Neural cell (in vitro differentiated cells): ENCODE measurements around the gene USP10. TPM values are rescaled to one million over a fixed set of nuclear protein-coding genes. Genes with fewer than 3 reads are reported as not detected.

ENCODE experiments used
- H2AFZ ChIP-seq: fragments of 200-600, 300-800 bp; sonication (generic), shearing (Covaris generic); 2 replicates; pipeline ENCODE4 v1.6.0; 2014; ENCODE audit warnings: low read depth, mild to moderate bottlenecking, antibody characterized with exemption, low read length, moderate library complexity
- H3F3A ChIP-seq: fragments of 200-600 bp; shearing (Covaris generic); 2 replicates; pipeline ENCODE4 v1.6.1; 2016; ENCODE audit warnings: mild to moderate bottlenecking, moderate library complexity, mixed read lengths, antibody characterized with exemption, low read length; ENCODE audit not compliant: insufficient read depth, poor library complexity, severe bottlenecking
- H3K27ac ChIP-seq: fragments of 200-600, 300-800 bp; sonication (generic), shearing (Covaris generic); 2 replicates; pipeline ENCODE4 v1.5.1; 2014; ENCODE audit warnings: mild to moderate bottlenecking, low read length, moderate library complexity
- H3K27me3 ChIP-seq: fragments of 300-800, 200-600 bp; sonication (generic), shearing (Covaris generic); 2 replicates; pipeline ENCODE4 v1.6.0; 2014; ENCODE audit warnings: mild to moderate bottlenecking, low read depth, low read length, moderate library complexity; ENCODE audit not compliant: insufficient read depth
- H3K36me3 ChIP-seq: fragments of 300-800, 200-600 bp; sonication (generic), shearing (Covaris generic); 2 replicates; pipeline ENCODE4 v1.5.1; 2014; ENCODE audit warnings: mild to moderate bottlenecking, antibody characterized with exemption, low read length, moderate library complexity; ENCODE audit not compliant: insufficient read depth
- H3K4me2 ChIP-seq: fragments of 300-800, 200-600 bp; sonication (generic), shearing (Covaris generic); 2 replicates; pipeline ENCODE4 v1.6.0; 2014; ENCODE audit warnings: mild to moderate bottlenecking, low read length
- H3K4me3 ChIP-seq: fragments of 300-800, 200-600 bp; sonication (generic), shearing (Covaris generic); 2 replicates; pipeline ENCODE4 v1.5.1; 2014; ENCODE audit warnings: mild to moderate bottlenecking, low read length, moderate library complexity
- H3K79me2 ChIP-seq: fragments of 200-600 bp; shearing (Covaris generic); replicated peaks from 2 replicates; pipeline ENCODE4 v1.6.0; 2014; ENCODE audit warnings: mild to moderate bottlenecking, low read length, moderate library complexity; ENCODE audit not compliant: insufficient read depth
- H3K9ac ChIP-seq: fragments of 300-800, 200-600 bp; sonication (generic), shearing (Covaris generic); 2 replicates; pipeline ENCODE4 v1.6.1; 2016; ENCODE audit warnings: mild to moderate bottlenecking, low read length, mixed read lengths
- H3K9me2 ChIP-seq: fragments of 200-600 bp; shearing (Covaris generic); 2 replicates; pipeline ENCODE4 v1.6.1; 2016; ENCODE audit warnings: mild to moderate bottlenecking, low read length, mixed read lengths; ENCODE audit not compliant: insufficient read depth
- H3K9me3 ChIP-seq: fragments of 200-600, 300-800 bp; sonication (generic), shearing (Covaris generic); 2 replicates; pipeline ENCODE4 v1.6.1; 2016; ENCODE audit warnings: mild to moderate bottlenecking, mixed run types, low read length, moderate library complexity, mixed read lengths
- H4K20me1 ChIP-seq: fragments of 200-600 bp; shearing (Covaris generic); 2 replicates; pipeline ENCODE4 v1.6.1; 2016; ENCODE audit warnings: mild to moderate bottlenecking, mixed run types; ENCODE audit not compliant: insufficient read depth
- CTCF ChIP-seq: fragments of 450-650 bp; IDR thresholded peaks from 2 replicates; pipeline ENCODE4 v1.5.1; 2014; ENCODE audit warnings: antibody characterized with exemption, mild to moderate bottlenecking, moderate library complexity; ENCODE audit not compliant: poor library complexity, severe bottlenecking
- EP300 ChIP-seq: fragments of 450-650 bp; conservative IDR thresholded peaks from 2 replicates; pipeline ENCODE4 v1.6.1; 2014; ENCODE audit warnings: antibody characterized with exemption, mild to moderate bottlenecking, moderate library complexity; ENCODE audit not compliant: poor library complexity, severe bottlenecking
- EZH2 ChIP-seq: fragments of 200-600, 300-800 bp; shearing (Covaris generic), sonication (generic); IDR thresholded peaks from 2 replicates; pipeline ENCODE4 v1.6.1; 2014; ENCODE audit warnings: antibody characterized with exemption, low read length, borderline replicate concordance, mild to moderate bottlenecking; ENCODE audit not compliant: insufficient read depth, poor library complexity, severe bottlenecking
- MXI1 ChIP-seq: fragments of 450-650 bp; conservative IDR thresholded peaks from 2 replicates; pipeline ENCODE4 v1.6.1; 2014; ENCODE audit warnings: antibody characterized with exemption, mild to moderate bottlenecking; ENCODE audit not compliant: poor library complexity, severe bottlenecking
- POLR2AphosphoS5 ChIP-seq: IDR thresholded peaks from 2 replicates; pipeline ENCODE4 v1.6.1; 2012
- RAD21 ChIP-seq: fragments of 450-650 bp; conservative IDR thresholded peaks from 2 replicates; pipeline ENCODE4 v1.6.1; 2014; ENCODE audit warnings: antibody characterized with exemption, mild to moderate bottlenecking, moderate library complexity
- REST ChIP-seq: IDR thresholded peaks from 2 replicates; pipeline ENCODE4 v1.6.1; 2012; ENCODE audit warnings: borderline replicate concordance
- SMC3 ChIP-seq: fragments of 450-650 bp; conservative IDR thresholded peaks from 2 replicates; pipeline ENCODE4 v1.6.1; 2014; ENCODE audit warnings: antibody characterized with exemption, mild to moderate bottlenecking, moderate library complexity; ENCODE audit not compliant: poor library complexity
- TAF1 ChIP-seq: IDR thresholded peaks from 2 replicates; pipeline ENCODE4 v1.6.1; 2012; ENCODE audit warnings: low read depth
- polyA plus RNA-seq: library from polyadenylated mRNA; depleted of rRNA; stranded (reverse); fragments of >200 nt; gene quantifications from 2 replicates; pipeline ENCODE4 v1.2.3, GENCODE V29; 2014

The USP10 gene
- polyA plus RNA-seq, 1 donor from 2014 or later: 48.9 TPM

- Histone ChIP-seq H3K79me2 (peaks cover 21% of the 10 kb centered on the region), H3K4me2 (no peak overlapping the region), H3K9me3 (no peaks in the 10 kb centered on the region), H3K36me3 (no peaks in the 10 kb centered on the region), H3K9ac (no peak overlapping the region), H4K20me1 (peaks cover 4% of the 10 kb centered on the region), H3F3A (no peaks in the 10 kb centered on the region), H3K9me2 (no peaks in the 10 kb centered on the region), H3K27ac (no peak overlapping the region), H3K4me3 (no peak overlapping the region), H3K27me3 (no peaks in the 10 kb centered on the region), H2AFZ (no peak overlapping the region)
- TF ChIP-seq TAF1 (no peak), REST (no peak), CTCF (no peak), EZH2 (no peak), POLR2AphosphoS5 (no peak), RAD21 (no peak), SMC3 (no peak), EP300 (no peak), MXI1 (no peak)
Measured at GRCh38 chr16:84756830-84757229, 57.0 kb downstream of the USP10 start.

- Histone ChIP-seq H3K79me2 (peaks cover 21% of the 10 kb centered on the region), H3K36me3 (no peaks in the 10 kb centered on the region), H4K20me1 (peaks cover 4% of the 10 kb centered on the region), H3K9ac (no peak overlapping the region), H2AFZ (no peak overlapping the region), H3K4me2 (no peak overlapping the region), H3K9me2 (no peaks in the 10 kb centered on the region), H3K27ac (no peak overlapping the region), H3F3A (no peaks in the 10 kb centered on the region), H3K27me3 (no peaks in the 10 kb centered on the region), H3K9me3 (no peaks in the 10 kb centered on the region), H3K4me3 (no peak overlapping the region)
- no peak for TF ChIP-seq POLR2AphosphoS5
- no peak for TF ChIP-seq MXI1
- no peak for TF ChIP-seq REST
- no peak for TF ChIP-seq TAF1
- TF ChIP-seq EZH2: no peak
- TF ChIP-seq SMC3: no peak
- no peak for TF ChIP-seq EP300
- TF ChIP-seq RAD21: no peak
- TF ChIP-seq CTCF: no peak
Measured at GRCh38 chr16:84758627-84759026, 58.8 kb downstream of the USP10 start.
